ENCODE measurements around the gene BDNF.

DNA sequence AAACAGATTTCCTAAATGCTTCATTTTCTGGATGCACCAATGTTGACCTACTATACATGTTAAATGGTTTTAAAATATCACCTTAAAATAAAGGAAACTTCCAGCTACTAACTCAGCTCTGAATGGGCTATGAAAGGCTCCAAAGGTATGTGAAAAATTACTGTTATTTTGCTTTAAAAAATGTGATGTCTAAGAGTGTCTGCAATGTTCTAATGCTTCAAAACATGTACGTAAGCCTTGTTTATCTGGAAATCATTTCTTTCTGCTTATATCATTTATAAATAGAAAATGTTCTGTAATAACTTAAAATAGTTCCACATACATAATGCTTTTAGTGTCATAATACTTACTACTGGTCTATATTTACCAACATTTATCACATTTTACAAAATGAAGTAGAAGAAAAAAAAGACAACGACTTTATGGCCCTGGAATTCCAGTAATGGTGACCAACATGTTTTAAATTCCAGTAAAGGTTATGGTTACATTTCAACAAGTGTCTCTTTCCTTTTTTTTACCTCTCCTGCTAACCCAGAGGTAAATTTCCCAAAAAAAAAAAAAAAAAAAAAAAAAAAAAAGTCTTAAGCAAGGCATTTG, 2.5 kb downstream of the BDNF start:
- TF ChIP-seq, protein P1, sequence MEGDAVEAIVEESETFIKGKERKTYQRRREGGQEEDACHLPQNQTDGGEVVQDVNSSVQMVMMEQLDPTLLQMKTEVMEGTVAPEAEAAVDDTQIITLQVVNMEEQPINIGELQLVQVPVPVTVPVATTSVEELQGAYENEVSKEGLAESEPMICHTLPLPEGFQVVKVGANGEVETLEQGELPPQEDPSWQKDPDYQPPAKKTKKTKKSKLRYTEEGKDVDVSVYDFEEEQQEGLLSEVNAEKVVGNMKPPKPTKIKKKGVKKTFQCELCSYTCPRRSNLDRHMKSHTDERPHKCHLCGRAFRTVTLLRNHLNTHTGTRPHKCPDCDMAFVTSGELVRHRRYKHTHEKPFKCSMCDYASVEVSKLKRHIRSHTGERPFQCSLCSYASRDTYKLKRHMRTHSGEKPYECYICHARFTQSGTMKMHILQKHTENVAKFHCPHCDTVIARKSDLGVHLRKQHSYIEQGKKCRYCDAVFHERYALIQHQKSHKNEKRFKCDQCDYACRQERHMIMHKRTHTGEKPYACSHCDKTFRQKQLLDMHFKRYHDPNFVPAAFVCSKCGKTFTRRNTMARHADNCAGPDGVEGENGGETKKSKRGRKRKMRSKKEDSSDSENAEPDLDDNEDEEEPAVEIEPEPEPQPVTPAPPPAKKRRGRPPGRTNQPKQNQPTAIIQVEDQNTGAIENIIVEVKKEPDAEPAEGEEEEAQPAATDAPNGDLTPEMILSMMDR (conservative IDR thresholded peaks at IDR 0.05 in 1 of 2, IDR thresholded peaks at IDR 0.05 in 1 of 2; ENCODE audit: low read depth in 1 of 2, low read length in 2 of 2): no peak
- TF ChIP-seq EZH2 (IDR thresholded peaks at IDR 0.05; ENCODE audit: low read length, missing control alignments): no peak
